ENCODE results near the gene HOOK2. TPM values are rescaled to one million over a fixed set of nuclear protein-coding genes. Genes with fewer than 3 reads are reported as not detected.

Gene HOOK2
- total and polyA plus RNA-seq, 2 experiments from 2014 or later, result 56.9 to 86.4 TPM

GRCh38 chr19:12782424-12783290 is 7.3 kb upstream of the HOOK2 start:
- no peaks in the 10 kb centered on the region for H3K36me3 Mint-ChIP-seq (ENCODE audit: low read depth)
- H3K9me3 Mint-ChIP-seq, result no peaks in the 10 kb centered on the region
- no peak overlapping the region for H3K27ac ChIP-seq (ENCODE audit: low read depth)
- peaks cover 9% of the 10 kb centered on the region for H3K27me3 Mint-ChIP-seq (ENCODE audit: insufficient read depth, low read depth, poor library complexity)
- no peak for TF ChIP-seq NANOG (IDR thresholded peaks at IDR 0.05; ENCODE audit: borderline replicate concordance)
- no peak for TF ChIP-seq STAT1 (IDR thresholded peaks at IDR 0.05; ENCODE audit: unreplicated experiment)
- peak; percentile 39; the same call in 1 of the 2 replicates for TF ChIP-seq POLR2AphosphoS5 (IDR thresholded peaks at IDR 0.05; ENCODE audit: low read depth)
- no peak for TF ChIP-seq ZNF462 (CRISPR knock-in tag; IDR thresholded peaks at IDR 0.05)
- no peak for TF ChIP-seq EZH2 (IDR thresholded peaks at IDR 0.05; ENCODE audit: low read depth, unreplicated experiment)
- TF ChIP-seq ZNF114 (CRISPR knock-in tag; IDR thresholded peaks at IDR 0.05), result no peak
- TF ChIP-seq EZH2phosphoT487 (IDR thresholded peaks at IDR 0.05; ENCODE audit: unreplicated experiment), result no peak
- TF ChIP-seq ZNF331 (CRISPR knock-in tag; IDR thresholded peaks at IDR 0.05; ENCODE audit: low read depth), result no peak
- TF ChIP-seq JUNB (IDR thresholded peaks at IDR 0.05; ENCODE audit: unreplicated experiment), result no peak
- no peak for TF ChIP-seq REST (IDR thresholded peaks at IDR 0.05; ENCODE audit: unreplicated experiment)
- peak; percentile 23; the same call in 1 of the 2 replicates for TF ChIP-seq CREB1 (CRISPR knock-in tag; IDR thresholded peaks at IDR 0.05; ENCODE audit: low read depth)
- TF ChIP-seq ETS1 (IDR thresholded peaks at IDR 0.05), result no peak
- TF ChIP-seq CTCF (conservative IDR thresholded peaks at IDR 0.05; ENCODE audit: low read depth in 2 of 2), result 0 out of 4 replicates have a peak, but pooled peaks of 1 of the 2 experiments have one; percentile 15
- ATAC-seq (peak; percentile 10), DNase-seq (ENCODE audit: low spot score) (peak; percentile 55)
- no peaks in the 10 kb centered on the region for H3K9me2 ChIP-seq (ENCODE audit: insufficient read depth)
- H3K27ac Mint-ChIP-seq, result no peak overlapping the region; the same call in 1 of the 2 replicates
- H4K20me1 ChIP-seq (replicated peaks; ENCODE audit: insufficient read depth), result no peaks in the 10 kb centered on the region
- H3K36me3 ChIP-seq (ENCODE audit: insufficient read depth), result no peaks in the 10 kb centered on the region
- peaks cover 19% of the 10 kb centered on the region for H3K4me1 Mint-ChIP-seq
- peak overlapping the region; percentile 72; the same call in 1 of the 2 replicates for H2AFZ ChIP-seq
- no peaks in the 10 kb centered on the region for H3K27me3 ChIP-seq (ENCODE audit: insufficient read depth)
- peaks cover 22% of the 10 kb centered on the region for H3K4me1 ChIP-seq (ENCODE audit: insufficient read depth)
- peak overlapping the region; percentile 86 for H3K4me2 ChIP-seq
- H3F3A ChIP-seq (replicated peaks; ENCODE audit: low read depth), result peaks cover 31% of the 10 kb centered on the region
- peak overlapping the region; percentile 68 for H3K4me3 ChIP-seq
- no peaks in the 10 kb centered on the region for H3K79me2 ChIP-seq (replicated peaks; ENCODE audit: insufficient read depth)
- H3K4me3 Mint-ChIP-seq, result peak overlapping the region; percentile 68
